Left lung (tissue), 10 donors: ENCODE measurements around the gene MIF4GD. TPM values are rescaled to one million over a fixed set of nuclear protein-coding genes. Genes with fewer than 3 reads are reported as not detected.
"Not testable (repeated sequence)": the region's sequence is repeated elsewhere in the genome, so short reads cannot be mapped to it uniquely, and the experiment has no call there.

Experiments used
- ATAC-seq: fragments of 200-7000 bp; cut with Tn5 transposase; one replicate; pipeline ENCODE4 v1.9.1; 2020; ENCODE audit warnings: moderate library complexity
- DNase-seq, 4 donors: peaks; one replicate each; pipeline ENCODE4 v3.0.0-alpha.2; 2013 to 2020
- H3K27ac ChIP-seq, 2 donors: fragments of 200-600 bp; sonication (generic) in 1 of 2; one replicate each; pipeline versions ENCODE4 v1.5.0 to v1.8.0; 2020 to 2021
- H3K27me3 ChIP-seq, 2 donors: fragments of 200-600 bp; sonication (generic) in 1 of 2; one replicate each; pipeline versions ENCODE4 v1.5.0 to v1.8.0; 2020 to 2021
- H3K36me3 ChIP-seq, 2 donors: fragments of 200-600 bp; sonication (generic) in 1 of 2; one replicate each; pipeline versions ENCODE4 v1.5.0 to v1.8.0; 2020 to 2021
- H3K4me1 ChIP-seq, 2 donors: fragments of 200-600 bp; one replicate each; pipeline ENCODE4 v1.8.0; 2021
- H3K4me3 ChIP-seq, 2 donors: fragments of 200-600 bp; sonication (generic) in 1 of 2; one replicate each; pipeline versions ENCODE4 v1.5.0 to v1.8.0; 2020 to 2021; ENCODE audit warnings: mild to moderate bottlenecking in 1 of 2
- H3K9me3 ChIP-seq, 2 donors: fragments of 200-600 bp; sonication (generic) in 1 of 2; one replicate each; pipeline versions ENCODE4 v1.5.0 to v1.8.0; 2020 to 2021
- CTCF ChIP-seq, 2 donors: fragments of 200-600 bp; sonication (generic) in 1 of 2; IDR thresholded peaks; one replicate each; pipeline versions ENCODE4 v1.5.0 to v1.8.0; 2021; ENCODE audit warnings: antibody characterized with exemption in 2 of 2
- intact Hi-C, 2 donors: fragments of 100-400 bp; cut with DNase I; formaldehyde crosslinking; loops; one replicate each; pipeline versions ENCODE4 v1.11.2 to v1.14.2; 2022
- polyA plus RNA-seq, 6 donors: library from polyadenylated mRNA; unstranded; fragments of 120-200 nt; gene quantifications; one replicate each; pipeline ENCODE4 v1.2.1, GENCODE V29; 2013; ENCODE audit not compliant: insufficient read length in 6 of 6
- total RNA-seq, 2 donors: library from RNA; stranded (reverse); fragmentation: NEBNext Ultra II Directional; extraction: Animal tissue kit (Norgen Biotek cat#: 25700); gene quantifications; one replicate each; pipeline ENCODE4 v1.2.1, GENCODE V29; 2021
- donor health status: DM: no; HTN: yes; CAD: no.
- donor health status: DM: no; HTN: no; CAD: no.

The MIF4GD gene
- total and polyA plus RNA-seq, 8 donors: 12.7 to 25.4 (median 14.9) TPM

GRCh38 chr17:75261336-75262111 is 9.5 kb downstream of the MIF4GD start, which contains the start of the genes GGA3 and MRPS7:
TSS of gene GGA3 (minus strand) at chr17:75261606. CDS start at chr17:75261587, 19 bp downstream.
TSS of gene MRPS7 (plus strand) at chr17:75261879. CDS start at chr17:75261901, 22 bp downstream.
- intact Hi-C loops: no loop called here
- H3K27me3 ChIP-seq: no peaks in the 10 kb centered on the region

GRCh38 chr17:75260641-75261335 is 10.2 kb downstream of the MIF4GD start:
- Histone ChIP-seq H3K4me1 (peaks cover 19 to 59% of the 10 kb centered on the region in 2 donors), H3K36me3 (peaks cover 0 to 27% of the 10 kb centered on the region in 2 donors), H3K4me3 (peak overlapping the region; percentile 98), H3K27me3 (no peaks in the 10 kb centered on the region), H3K9me3 (no peaks in the 10 kb centered on the region), H3K27ac (peak overlapping the region; percentile 93 to 97)
- TF ChIP-seq CTCF (IDR thresholded peaks at IDR 0.05): no peak
- intact Hi-C loops: no loop called here
- ATAC-seq (peak; percentile 12), DNase-seq (no peak)

More at GRCh38 chr17:75261336-75262111, 9.5 kb downstream of the MIF4GD start, which contains the start of the genes GGA3 and MRPS7:
- peak within 1 kb of the TSS; percentile 98 for H3K4me3 ChIP-seq
- DNase-seq (peak; percentile 96 to 98 (median 96)), ATAC-seq (peak; percentile 98)
- peaks cover 19 to 63% of the 10 kb centered on the region in 2 donors for H3K4me1 ChIP-seq
- no peaks in the 10 kb centered on the region for H3K9me3 ChIP-seq
- TF ChIP-seq CTCF (IDR thresholded peaks at IDR 0.05): no peak
- peaks cover 0 to 34% of the 10 kb centered on the region in 2 donors for H3K36me3 ChIP-seq
- peak within 1 kb of the TSS; percentile 93 to 97 for H3K27ac ChIP-seq

GRCh38 chr17:75257228-75257627 is 13.8 kb downstream of the MIF4GD start:
- H3K27ac ChIP-seq, intact Hi-C loops, DNase-seq, H3K36me3 ChIP-seq, H3K9me3 ChIP-seq, H3K27me3 ChIP-seq, H3K4me3 ChIP-seq, ATAC-seq: not testable (repeated sequence)
- H3K4me1 ChIP-seq: peaks cover 12 to 41% of the 10 kb centered on the region in 2 donors

- H3K27me3 ChIP-seq, ATAC-seq, H3K36me3 ChIP-seq, H3K4me3 ChIP-seq, DNase-seq, intact Hi-C loops, H3K9me3 ChIP-seq: not testable (repeated sequence)
- Histone ChIP-seq H3K4me1 (peaks cover 12 to 49% of the 10 kb centered on the region in 2 donors), H3K27ac (peak overlapping the region in 1 of 2 donors; percentile 50)
These were observed 14.9 kb downstream of the MIF4GD start for GRCh38 chr17:75255954-75256698.

DNA sequence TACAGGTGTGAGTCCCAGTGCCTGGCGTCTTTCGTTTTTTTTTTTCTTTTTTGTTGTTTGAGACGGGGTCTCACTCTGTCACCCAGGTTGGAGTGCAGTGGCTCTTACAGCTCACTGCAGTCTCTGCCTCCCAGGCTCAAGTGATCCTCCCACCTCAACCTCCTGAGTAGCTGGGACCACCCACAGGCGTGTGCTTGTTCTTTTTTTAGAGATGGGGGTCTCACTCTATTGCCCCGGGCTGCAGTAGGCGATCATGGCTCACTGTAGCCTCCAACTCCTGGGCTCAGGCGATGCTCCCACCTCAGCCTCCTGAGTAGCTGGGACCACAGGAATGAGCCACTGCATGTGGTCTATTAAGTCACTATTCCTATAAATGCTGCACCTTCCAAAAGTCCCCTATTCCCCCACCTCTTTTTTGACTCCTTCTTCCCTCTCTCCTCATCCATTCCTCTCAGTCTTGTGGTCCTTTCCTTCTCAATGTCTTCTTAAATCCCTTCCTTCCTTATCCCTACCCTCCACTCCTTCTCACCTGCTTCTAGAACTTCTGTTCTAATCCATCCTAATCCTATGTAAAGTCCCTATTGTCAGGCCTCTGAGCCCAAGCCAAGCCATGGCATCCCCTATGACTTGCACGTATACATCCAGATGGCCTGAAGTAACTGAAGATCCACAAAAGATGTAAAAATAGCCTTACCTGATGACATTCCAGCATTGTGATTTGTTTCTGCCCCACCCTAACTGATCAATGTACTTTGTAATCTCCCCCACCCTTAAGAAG is 18.8 kb downstream of the MIF4GD start:
- no peak overlapping the region for H3K4me3 ChIP-seq
- ATAC-seq (no peak), DNase-seq (peak in 1 of 4 donors; percentile 6)
- H3K4me1 ChIP-seq: peaks cover 0 to 33% of the 10 kb centered on the region in 2 donors
- H3K27ac ChIP-seq: peak overlapping the region in 1 of 2 donors; percentile 66
- H3K9me3 ChIP-seq: no peaks in the 10 kb centered on the region
- peaks cover 0 to 5% of the 10 kb centered on the region in 2 donors for H3K36me3 ChIP-seq
- no peak for TF ChIP-seq CTCF (IDR thresholded peaks at IDR 0.05)
- H3K27me3 ChIP-seq: no peaks in the 10 kb centered on the region
- intact Hi-C loops: no loop called here
